Suprapubic skin (tissue), 4 donors: ENCODE measurements around the gene HDAC3.

Experiments used
- POLR2A ChIP-seq, 2 donors: fragments of 450-650 bp; IDR thresholded peaks; one replicate each; pipeline ENCODE4 v1.6.1; 2017; ENCODE audit warnings: antibody characterized with exemption in 2 of 2, mild to moderate bottlenecking in 2 of 2, moderate library complexity in 2 of 2
- POLR2AphosphoS5 ChIP-seq, 3 donors: sonication (generic); formaldehyde crosslinking; IDR thresholded peaks; one replicate each; pipeline ENCODE4 v1.6.1; 2017; ENCODE audit warnings: antibody characterized with exemption in 3 of 3
- TF ChIP-seq, protein P1 (sequence below), 2 donors: fragments of 200-600 bp in 1 of 2; fragments of 450-650 bp in 1 of 2; sonication (generic) in 1 of 2; IDR thresholded peaks; one replicate each; pipeline ENCODE4 v1.5.1; 2016 to 2019; ENCODE audit warnings: antibody characterized with exemption in 2 of 2, mild to moderate bottlenecking in 1 of 2, moderate library complexity in 1 of 2

GRCh38 chr5:141638771-141639170, 2.1 kb upstream of the HDAC3 start:
- TF ChIP-seq POLR2A (IDR thresholded peaks at IDR 0.05) (no peak), POLR2AphosphoS5 (IDR thresholded peaks at IDR 0.05) (no peak)
- TF ChIP-seq, protein P1, sequence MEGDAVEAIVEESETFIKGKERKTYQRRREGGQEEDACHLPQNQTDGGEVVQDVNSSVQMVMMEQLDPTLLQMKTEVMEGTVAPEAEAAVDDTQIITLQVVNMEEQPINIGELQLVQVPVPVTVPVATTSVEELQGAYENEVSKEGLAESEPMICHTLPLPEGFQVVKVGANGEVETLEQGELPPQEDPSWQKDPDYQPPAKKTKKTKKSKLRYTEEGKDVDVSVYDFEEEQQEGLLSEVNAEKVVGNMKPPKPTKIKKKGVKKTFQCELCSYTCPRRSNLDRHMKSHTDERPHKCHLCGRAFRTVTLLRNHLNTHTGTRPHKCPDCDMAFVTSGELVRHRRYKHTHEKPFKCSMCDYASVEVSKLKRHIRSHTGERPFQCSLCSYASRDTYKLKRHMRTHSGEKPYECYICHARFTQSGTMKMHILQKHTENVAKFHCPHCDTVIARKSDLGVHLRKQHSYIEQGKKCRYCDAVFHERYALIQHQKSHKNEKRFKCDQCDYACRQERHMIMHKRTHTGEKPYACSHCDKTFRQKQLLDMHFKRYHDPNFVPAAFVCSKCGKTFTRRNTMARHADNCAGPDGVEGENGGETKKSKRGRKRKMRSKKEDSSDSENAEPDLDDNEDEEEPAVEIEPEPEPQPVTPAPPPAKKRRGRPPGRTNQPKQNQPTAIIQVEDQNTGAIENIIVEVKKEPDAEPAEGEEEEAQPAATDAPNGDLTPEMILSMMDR (IDR thresholded peaks at IDR 0.05) = no peak
